GM12892 (cell line): ENCODE data around the gene GRM7.

Source experiments
- DNase-seq: peaks from one replicate; pipeline ENCODE4 v3.0.0; 2011; ENCODE audit not compliant: insufficient read length
- FAIRE-seq: peaks from 2 replicates; lab custom pipeline; 2011; peaks lifted over from hg19 to GRCh38; lab: Jason Lieb, UNC
- POLR2A ChIP-seq: IDR thresholded peaks from 2 replicates; pipeline ENCODE4 v1.6.1; 2011; ENCODE audit warnings: low read depth, low read length, control low read depth
- POLR2AphosphoS5 ChIP-seq: IDR thresholded peaks from 2 replicates; pipeline ENCODE4 v1.6.1; 2011; ENCODE audit warnings: low read depth, low read length, control low read depth
- TAF1 ChIP-seq: IDR thresholded peaks from 2 replicates; pipeline ENCODE4 v1.6.1; 2011; ENCODE audit warnings: low read depth, mild to moderate bottlenecking, control low read depth, low read length, borderline replicate concordance

The GRM7 gene

GRCh38 chr3:7700539-7700938 lies 839.6 kb downstream of the GRM7 start:
- FAIRE-seq (no peak), DNase-seq (no peak)
- TF ChIP-seq TAF1 = no peak

- DNase-seq = no peak
- no peak for FAIRE-seq
- TF ChIP-seq POLR2AphosphoS5 = no peak
- no peak for TF ChIP-seq POLR2A
- no peak for TF ChIP-seq TAF1
These were observed 840.1 kb downstream of the GRM7 start for GRCh38 chr3:7700977-7701376.

- no peak for FAIRE-seq
- TF ChIP-seq POLR2AphosphoS5 (no peak), POLR2A (no peak), TAF1 (no peak)
- no peak for DNase-seq
These were observed 846.3 kb downstream of the GRM7 start for GRCh38 chr3:7707187-7707586.

GRCh38 chr3:7709376-7710082 lies 848.6 kb downstream of the GRM7 start:
- no peak for TF ChIP-seq POLR2AphosphoS5
- no peak for TF ChIP-seq TAF1
- no peak for TF ChIP-seq POLR2A

GRCh38 chr3:7710284-7710683 lies 849.4 kb downstream of the GRM7 start:
- no peak for FAIRE-seq
- TF ChIP-seq POLR2AphosphoS5 (no peak), POLR2A (no peak), TAF1 (no peak)
- DNase-seq = no peak

More at GRCh38 chr3:7709376-7710082, 848.6 kb downstream of the GRM7 start:
- no peak for DNase-seq
- FAIRE-seq = no peak

- FAIRE-seq (no peak), DNase-seq (no peak)
- TF ChIP-seq POLR2A (no peak), TAF1 (no peak), POLR2AphosphoS5 (no peak)
These were observed 852.8 kb downstream of the GRM7 start for GRCh38 chr3:7713724-7714123.

GRCh38 chr3:7720649-7721297 lies 859.9 kb downstream of the GRM7 start:
- FAIRE-seq (no peak), DNase-seq (no peak)
- TF ChIP-seq POLR2AphosphoS5 (no peak), POLR2A (no peak), TAF1 (no peak)

- TF ChIP-seq TAF1 (no peak), POLR2AphosphoS5 (no peak), POLR2A (no peak)
- DNase-seq = no peak
- no peak for FAIRE-seq
These were observed 861.0 kb downstream of the GRM7 start for GRCh38 chr3:7721869-7722268.

- DNase-seq (no peak), FAIRE-seq (no peak)
- no peak for TF ChIP-seq POLR2AphosphoS5
- TF ChIP-seq TAF1 = no peak
- TF ChIP-seq POLR2A = no peak
These were observed 867.9 kb downstream of the GRM7 start for GRCh38 chr3:7728566-7729519.

- TF ChIP-seq POLR2A (no peak), POLR2AphosphoS5 (no peak), TAF1 (no peak)
- DNase-seq (no peak), FAIRE-seq (no peak)
These were observed 873.0 kb downstream of the GRM7 start for GRCh38 chr3:7733933-7734332.

GRCh38 chr3:7734456-7734855 lies 873.5 kb downstream of the GRM7 start:
- FAIRE-seq (no peak), DNase-seq (no peak)

More at GRCh38 chr3:7734456-7734855, 873.5 kb downstream of the GRM7 start:
- TF ChIP-seq POLR2AphosphoS5 (no peak), TAF1 (no peak), POLR2A (no peak)
